Measurements from ENCODE around the gene CNDP2.

Gene CNDP2

DNA sequence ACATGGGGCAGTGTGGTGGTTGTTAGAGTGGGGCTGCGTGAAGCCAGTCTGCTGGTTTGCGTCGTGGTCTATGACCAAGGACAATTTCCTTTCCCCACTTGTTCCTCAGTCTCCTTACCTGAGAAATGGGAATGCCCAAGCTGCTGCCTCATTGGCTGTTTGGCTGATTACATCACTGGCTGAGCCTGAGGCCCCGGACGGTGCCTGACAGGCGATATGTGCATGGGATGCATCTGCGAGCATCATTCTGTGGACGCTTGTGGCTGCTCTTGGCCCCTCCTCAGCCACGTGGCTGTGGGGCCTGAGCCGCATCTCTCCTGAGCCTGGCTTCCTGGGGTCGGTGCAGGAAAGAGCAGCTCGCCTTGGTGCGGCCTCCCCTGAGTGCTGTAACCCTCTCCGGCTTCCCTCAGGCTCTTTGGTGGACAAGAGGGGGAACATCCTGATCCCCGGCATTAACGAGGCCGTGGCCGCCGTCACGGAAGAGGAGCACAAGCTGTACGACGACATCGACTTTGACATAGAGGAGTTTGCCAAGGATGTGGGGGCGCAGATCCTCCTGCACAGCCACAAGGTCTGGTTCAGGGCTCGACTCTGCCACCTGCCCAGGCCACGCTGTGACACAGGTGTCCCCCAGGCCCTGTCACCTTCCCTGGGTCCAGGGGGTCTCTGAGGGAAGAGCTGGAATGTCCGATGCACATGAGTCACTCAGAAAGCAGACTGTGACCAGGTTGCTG is 17.2 kb downstream of the CNDP2 start:
- TF ChIP-seq, protein P1, sequence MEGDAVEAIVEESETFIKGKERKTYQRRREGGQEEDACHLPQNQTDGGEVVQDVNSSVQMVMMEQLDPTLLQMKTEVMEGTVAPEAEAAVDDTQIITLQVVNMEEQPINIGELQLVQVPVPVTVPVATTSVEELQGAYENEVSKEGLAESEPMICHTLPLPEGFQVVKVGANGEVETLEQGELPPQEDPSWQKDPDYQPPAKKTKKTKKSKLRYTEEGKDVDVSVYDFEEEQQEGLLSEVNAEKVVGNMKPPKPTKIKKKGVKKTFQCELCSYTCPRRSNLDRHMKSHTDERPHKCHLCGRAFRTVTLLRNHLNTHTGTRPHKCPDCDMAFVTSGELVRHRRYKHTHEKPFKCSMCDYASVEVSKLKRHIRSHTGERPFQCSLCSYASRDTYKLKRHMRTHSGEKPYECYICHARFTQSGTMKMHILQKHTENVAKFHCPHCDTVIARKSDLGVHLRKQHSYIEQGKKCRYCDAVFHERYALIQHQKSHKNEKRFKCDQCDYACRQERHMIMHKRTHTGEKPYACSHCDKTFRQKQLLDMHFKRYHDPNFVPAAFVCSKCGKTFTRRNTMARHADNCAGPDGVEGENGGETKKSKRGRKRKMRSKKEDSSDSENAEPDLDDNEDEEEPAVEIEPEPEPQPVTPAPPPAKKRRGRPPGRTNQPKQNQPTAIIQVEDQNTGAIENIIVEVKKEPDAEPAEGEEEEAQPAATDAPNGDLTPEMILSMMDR (IDR thresholded peaks at IDR 0.05; ENCODE audit: low read depth, low read length): no peak
- no peak for DNase-seq (ENCODE audit: extremely low read depth, low read depth)

DNA sequence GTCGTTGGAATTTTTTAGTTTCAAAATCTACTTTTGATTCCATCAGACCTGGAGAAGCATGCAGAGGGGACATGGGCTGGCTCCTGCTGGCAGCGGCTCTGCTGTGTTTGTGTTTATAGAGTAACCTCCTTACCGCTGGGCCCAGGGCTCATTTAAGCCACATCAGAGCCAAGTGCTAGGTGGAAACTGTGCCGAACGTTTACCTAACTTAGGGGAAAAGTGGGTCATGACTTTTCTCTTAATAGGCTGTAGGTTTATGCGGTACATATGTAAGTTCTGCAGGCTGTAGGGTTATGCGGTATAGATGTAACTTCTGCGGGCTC is 17.7 kb downstream of the CNDP2 start:
- DNase-seq (ENCODE audit: extremely low read depth, low read depth): no peak
- TF ChIP-seq, protein P1 (IDR thresholded peaks at IDR 0.05; ENCODE audit: low read depth, low read length): no peak

DNA sequence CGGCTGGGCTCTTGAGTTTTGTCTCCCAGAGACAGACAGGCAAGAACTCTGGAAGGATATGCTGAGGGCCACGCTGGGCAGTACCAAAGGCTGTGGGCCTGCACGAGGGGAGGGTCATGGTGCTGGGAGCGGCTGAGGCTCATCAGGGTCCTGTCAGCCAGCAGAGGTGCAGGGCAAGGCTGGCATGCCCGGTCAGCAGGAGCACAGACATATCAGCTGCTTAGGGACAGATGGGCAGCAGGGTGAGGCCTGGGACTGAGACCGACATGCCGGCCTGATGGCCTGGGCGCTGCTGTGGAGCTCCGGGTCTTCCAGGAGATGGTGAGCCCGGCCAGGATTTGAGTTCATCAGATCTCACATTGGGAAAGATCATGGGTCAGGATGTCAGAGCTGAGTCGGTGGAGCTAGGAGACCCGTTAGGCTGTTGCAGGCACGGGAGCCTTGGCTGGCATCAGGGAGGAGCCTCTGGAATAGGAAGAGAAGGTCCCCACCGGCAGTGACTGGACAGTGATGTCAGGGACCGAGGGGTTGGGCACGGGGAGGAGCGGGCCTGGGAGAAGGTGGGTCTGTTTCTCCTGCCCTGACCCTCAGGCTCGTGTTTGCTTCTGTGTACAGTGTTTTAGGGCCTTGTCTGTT is 18.8 kb downstream of the CNDP2 start:
- no peak for DNase-seq (ENCODE audit: extremely low read depth, low read depth)
- TF ChIP-seq, protein P1 (IDR thresholded peaks at IDR 0.05; ENCODE audit: low read depth, low read length): no peak

DNA sequence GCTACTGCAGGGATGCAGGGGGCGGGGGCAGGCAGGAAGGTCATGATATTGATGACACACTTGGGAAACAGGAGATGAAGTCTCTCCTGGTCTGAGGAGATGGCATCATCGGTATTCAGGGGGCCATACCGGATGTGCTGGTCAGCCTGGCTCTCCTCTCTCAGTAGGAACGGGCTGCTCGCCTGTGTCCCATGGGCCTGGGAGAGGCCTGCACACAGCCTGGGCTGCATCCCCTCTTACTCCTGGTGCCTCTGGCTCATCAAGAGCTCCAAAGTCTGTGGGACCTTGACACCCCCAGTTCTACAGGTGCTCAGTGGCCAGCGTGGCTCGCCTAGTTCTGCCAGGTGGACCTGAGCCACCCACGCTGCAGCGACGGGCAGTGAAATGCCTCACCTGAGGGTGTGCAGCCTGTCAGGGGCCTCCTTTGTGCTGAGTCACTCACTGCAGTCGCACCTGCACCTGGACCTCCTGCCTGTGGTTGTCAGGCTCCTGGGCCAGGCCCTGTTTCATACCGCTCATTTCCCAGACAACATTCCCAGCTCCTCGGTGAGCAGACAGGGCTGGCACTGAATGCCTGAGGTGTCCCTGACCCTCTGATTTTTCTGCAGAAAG is 19.6 kb downstream of the CNDP2 start:
- no peak for DNase-seq (ENCODE audit: extremely low read depth, low read depth)
- TF ChIP-seq, protein P1 (IDR thresholded peaks at IDR 0.05; ENCODE audit: low read depth, low read length): no peak

DNA sequence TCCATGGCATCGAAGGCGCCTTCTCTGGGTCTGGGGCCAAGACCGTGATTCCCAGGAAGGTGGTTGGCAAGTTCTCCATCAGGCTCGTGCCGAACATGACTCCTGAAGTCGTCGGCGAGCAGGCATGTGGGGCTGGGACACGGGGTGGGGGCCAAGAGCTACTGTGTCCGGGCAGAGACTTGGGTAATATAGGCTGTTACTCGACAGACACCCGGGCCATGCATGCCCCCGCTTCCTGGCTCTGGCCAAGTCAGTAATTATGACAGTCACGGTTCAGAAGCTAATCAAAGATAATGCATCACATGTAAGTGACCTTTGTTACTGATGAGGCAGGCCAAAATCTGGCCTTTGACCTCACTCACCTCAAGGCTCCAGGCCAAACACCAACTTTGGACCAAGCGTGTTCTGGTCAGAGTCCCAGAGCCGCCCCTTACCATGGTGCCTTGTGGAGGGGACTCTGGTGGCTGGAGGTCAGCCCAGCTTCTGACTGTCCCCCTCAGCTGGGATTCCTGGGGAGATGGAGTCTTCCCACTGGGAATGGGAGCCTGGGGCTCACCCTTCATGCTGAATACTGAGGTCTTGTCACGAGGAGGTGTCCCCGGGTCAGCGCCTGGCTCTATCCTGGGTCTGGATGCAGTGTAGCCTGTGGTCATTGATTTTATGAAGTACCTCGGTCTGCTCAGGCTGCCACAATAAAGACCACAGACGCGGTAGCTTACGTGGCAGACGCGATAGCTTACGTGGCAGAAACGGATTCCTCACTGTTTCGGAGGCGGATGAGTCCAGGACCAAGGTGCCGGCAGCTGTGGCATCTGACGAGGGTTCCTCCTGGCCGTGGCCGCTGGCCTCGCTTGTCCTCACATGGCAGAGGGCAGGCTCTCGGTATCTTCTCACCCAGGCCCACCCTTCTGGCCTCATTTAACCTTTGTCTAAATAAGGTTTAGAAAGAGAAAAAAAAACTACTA is 20.4 kb downstream of the CNDP2 start:
- no peak for DNase-seq (ENCODE audit: extremely low read depth, low read depth)

DNA sequence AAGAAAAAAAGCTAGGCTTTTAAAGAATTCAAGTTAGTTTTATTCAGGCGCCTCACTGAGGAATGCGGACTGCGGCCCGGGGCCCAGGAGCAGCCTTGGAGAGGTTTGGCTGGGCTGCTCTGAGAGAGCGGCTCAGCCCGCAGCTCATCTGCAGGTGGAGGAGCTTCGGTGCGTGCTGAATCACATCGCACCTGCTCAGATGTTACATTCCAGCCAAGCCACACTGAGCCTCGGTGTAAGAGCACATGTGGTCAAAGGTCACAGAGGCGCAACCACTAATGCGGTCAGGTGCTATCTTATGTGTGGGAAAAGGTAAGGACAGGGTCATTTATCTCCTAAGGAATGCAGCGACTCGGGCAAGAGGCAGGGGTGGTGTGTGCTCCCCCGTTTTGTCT is 21.1 kb downstream of the CNDP2 start:
- TF ChIP-seq, protein P1 (IDR thresholded peaks at IDR 0.05; ENCODE audit: low read depth, low read length): no peak
- DNase-seq (ENCODE audit: extremely low read depth, low read depth): no peak

More for the DNA sequence above, 20.4 kb downstream of the CNDP2 start:
- TF ChIP-seq, protein P1 (IDR thresholded peaks at IDR 0.05; ENCODE audit: low read depth, low read length): no peak

Measured in AG09319 (cell line).